Measurements from ENCODE around the gene PSG7.
"Not testable (repeated sequence)": the region's sequence is repeated elsewhere in the genome, so short reads cannot be mapped to it uniquely, and the experiment has no call there.

The PSG7 gene

GRCh38 chr19:42937107-42937506 is at the start of gene PSG7:
PSG7 (minus strand) TSS chr19:42937207; CDS start chr19:42937076, 131 bp downstream.
- not testable (repeated sequence) for H3K36me3 ChIP-seq (ENCODE audit: insufficient read depth, low read length); H3K9me3 ChIP-seq (ENCODE audit: low read length); H3F3A ChIP-seq (ENCODE audit: insufficient read depth, low read length); H3K79me2 ChIP-seq (ENCODE audit: insufficient read depth, low read length); H4K20me1 ChIP-seq (ENCODE audit: insufficient read depth, low read length); H3K9ac ChIP-seq (ENCODE audit: low read length); H3K4me3 ChIP-seq (ENCODE audit: low read depth, low read length, poor library complexity, severe bottlenecking); H3K4me2 ChIP-seq (ENCODE audit: low read length); H3K4me1 ChIP-seq (ENCODE audit: insufficient read depth, low read length, severe bottlenecking); H2AFZ ChIP-seq (ENCODE audit: low read length); H3K27me3 ChIP-seq (ENCODE audit: insufficient read depth, low read length); H3K9me2 ChIP-seq (ENCODE audit: low read depth, low read length); H3K27ac ChIP-seq (ENCODE audit: low read depth, low read length, poor library complexity, severe bottlenecking)

- H3K4me1 ChIP-seq (ENCODE audit: insufficient read depth, low read length, severe bottlenecking), result no peaks in the 10 kb centered on the region
- no peak overlapping the region for H3K4me2 ChIP-seq (ENCODE audit: low read length)
- H3K27ac ChIP-seq (ENCODE audit: low read depth, low read length, poor library complexity, severe bottlenecking), result no peak overlapping the region
- H4K20me1 ChIP-seq (ENCODE audit: insufficient read depth, low read length), result no peaks in the 10 kb centered on the region
- H2AFZ ChIP-seq (ENCODE audit: low read length), result no peak overlapping the region
- H3K79me2 ChIP-seq (ENCODE audit: insufficient read depth, low read length), result no peaks in the 10 kb centered on the region
- no peaks in the 10 kb centered on the region for H3K36me3 ChIP-seq (ENCODE audit: insufficient read depth, low read length)
- no peak for TF ChIP-seq EZH2 (IDR thresholded peaks at IDR 0.05; ENCODE audit: borderline replicate concordance, low read length)
- no peak for TF ChIP-seq CTCF (IDR thresholded peaks at IDR 0.05; ENCODE audit: low read length)
- no peaks in the 10 kb centered on the region for H3F3A ChIP-seq (ENCODE audit: insufficient read depth, low read length)
- no peak overlapping the region for H3K4me3 ChIP-seq (ENCODE audit: low read depth, low read length, poor library complexity, severe bottlenecking)
- H3K9me3 ChIP-seq (ENCODE audit: low read length), result no peaks in the 10 kb centered on the region
- H3K9me2 ChIP-seq (ENCODE audit: low read depth, low read length), result no peaks in the 10 kb centered on the region
- H3K27me3 ChIP-seq (ENCODE audit: insufficient read depth, low read length), result no peaks in the 10 kb centered on the region
- H3K9ac ChIP-seq (ENCODE audit: low read length), result no peak overlapping the region
Measured at GRCh38 chr19:42985588-42985987, 48.6 kb upstream of the PSG7 start.

GRCh38 chr19:42982111-42982510 is 45.1 kb upstream of the PSG7 start:
- not testable (repeated sequence) for H3K4me2 ChIP-seq (ENCODE audit: low read length); H3K79me2 ChIP-seq (ENCODE audit: insufficient read depth, low read length); H3F3A ChIP-seq (ENCODE audit: insufficient read depth, low read length); H2AFZ ChIP-seq (ENCODE audit: low read length); H3K27ac ChIP-seq (ENCODE audit: low read depth, low read length, poor library complexity, severe bottlenecking); H3K9me2 ChIP-seq (ENCODE audit: low read depth, low read length); H3K36me3 ChIP-seq (ENCODE audit: insufficient read depth, low read length); H3K27me3 ChIP-seq (ENCODE audit: insufficient read depth, low read length); H3K9ac ChIP-seq (ENCODE audit: low read length); H3K4me3 ChIP-seq (ENCODE audit: low read depth, low read length, poor library complexity, severe bottlenecking); H4K20me1 ChIP-seq (ENCODE audit: insufficient read depth, low read length); H3K9me3 ChIP-seq (ENCODE audit: low read length); H3K4me1 ChIP-seq (ENCODE audit: insufficient read depth, low read length, severe bottlenecking)

- H3K4me1 ChIP-seq (ENCODE audit: insufficient read depth, low read length, severe bottlenecking); H3K4me2 ChIP-seq (ENCODE audit: low read length); H3K4me3 ChIP-seq (ENCODE audit: low read depth, low read length, poor library complexity, severe bottlenecking); H4K20me1 ChIP-seq (ENCODE audit: insufficient read depth, low read length); H3K9me3 ChIP-seq (ENCODE audit: low read length); H3K79me2 ChIP-seq (ENCODE audit: insufficient read depth, low read length); H3K36me3 ChIP-seq (ENCODE audit: insufficient read depth, low read length); H2AFZ ChIP-seq (ENCODE audit: low read length); H3K9me2 ChIP-seq (ENCODE audit: low read depth, low read length); H3F3A ChIP-seq (ENCODE audit: insufficient read depth, low read length); H3K9ac ChIP-seq (ENCODE audit: low read length); H3K27ac ChIP-seq (ENCODE audit: low read depth, low read length, poor library complexity, severe bottlenecking); H3K27me3 ChIP-seq (ENCODE audit: insufficient read depth, low read length): not testable (repeated sequence)
Measured at GRCh38 chr19:42971451-42971850, 34.4 kb upstream of the PSG7 start.

- TF ChIP-seq CTCF (IDR thresholded peaks at IDR 0.05; ENCODE audit: low read length) (no peak), EZH2 (IDR thresholded peaks at IDR 0.05; ENCODE audit: borderline replicate concordance, low read length) (no peak)
- H3K27me3 ChIP-seq (ENCODE audit: insufficient read depth, low read length), result no peaks in the 10 kb centered on the region
- no peaks in the 10 kb centered on the region for H3F3A ChIP-seq (ENCODE audit: insufficient read depth, low read length)
- no peaks in the 10 kb centered on the region for H4K20me1 ChIP-seq (ENCODE audit: insufficient read depth, low read length)
- no peaks in the 10 kb centered on the region for H3K36me3 ChIP-seq (ENCODE audit: insufficient read depth, low read length)
- H3K27ac ChIP-seq (ENCODE audit: low read depth, low read length, poor library complexity, severe bottlenecking), result no peak overlapping the region
- H3K9me3 ChIP-seq (ENCODE audit: low read length), result no peaks in the 10 kb centered on the region
- H3K79me2 ChIP-seq (ENCODE audit: insufficient read depth, low read length), result no peaks in the 10 kb centered on the region
- no peak overlapping the region for H3K4me3 ChIP-seq (ENCODE audit: low read depth, low read length, poor library complexity, severe bottlenecking)
- no peaks in the 10 kb centered on the region for H3K9me2 ChIP-seq (ENCODE audit: low read depth, low read length)
- H3K4me1 ChIP-seq (ENCODE audit: insufficient read depth, low read length, severe bottlenecking), result no peaks in the 10 kb centered on the region
- no peak overlapping the region for H3K4me2 ChIP-seq (ENCODE audit: low read length)
- no peak overlapping the region for H2AFZ ChIP-seq (ENCODE audit: low read length)
- no peak overlapping the region for H3K9ac ChIP-seq (ENCODE audit: low read length)
Measured at GRCh38 chr19:42965176-42965575, 28.2 kb upstream of the PSG7 start.

All from OCI-LY1 (cell line).